Fibroblast of mammary gland (primary cell): ENCODE data around the gene PRKN.

Experiments
- DNase-seq: peaks from one replicate; pipeline ENCODE4 v3.0.0-alpha.2; 2010; ENCODE audit warnings: low read depth
- H3K4me3 ChIP-seq: 2 replicates; pipeline ENCODE4 v1.5.1; 2011; ENCODE audit warnings: low read depth, mild to moderate bottlenecking, low read length, moderate library complexity; ENCODE audit not compliant: control insufficient read depth
- TF ChIP-seq, protein P1 (sequence below): conservative IDR thresholded peaks from 2 replicates; pipeline ENCODE4 v1.5.1; 2011; ENCODE audit warnings: low read depth, low read length, inconsistent platforms; ENCODE audit not compliant: control insufficient read depth, insufficient read depth

PRKN gene

DNA sequence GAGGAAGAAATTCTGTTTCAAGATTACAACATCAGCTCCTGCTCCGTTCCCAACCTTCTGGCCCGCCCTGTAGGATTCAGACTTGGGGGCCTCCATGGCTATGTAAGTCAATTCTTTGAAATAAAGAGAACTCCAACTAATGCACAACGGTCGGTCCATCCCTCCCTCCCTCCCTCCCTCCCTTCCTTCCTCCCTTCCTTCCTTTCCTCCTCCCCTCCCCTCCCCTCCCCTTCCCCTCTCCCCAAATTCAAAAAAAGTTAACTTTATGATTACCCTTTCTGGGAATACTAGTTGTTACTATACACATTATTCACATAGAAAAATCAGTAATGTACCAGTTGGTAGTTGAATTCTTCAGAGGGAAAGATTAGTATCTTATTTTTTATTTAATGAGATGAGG is 1274.0 kb downstream of the PRKN start:
- DNase-seq, result no peak
- TF ChIP-seq, protein P1, sequence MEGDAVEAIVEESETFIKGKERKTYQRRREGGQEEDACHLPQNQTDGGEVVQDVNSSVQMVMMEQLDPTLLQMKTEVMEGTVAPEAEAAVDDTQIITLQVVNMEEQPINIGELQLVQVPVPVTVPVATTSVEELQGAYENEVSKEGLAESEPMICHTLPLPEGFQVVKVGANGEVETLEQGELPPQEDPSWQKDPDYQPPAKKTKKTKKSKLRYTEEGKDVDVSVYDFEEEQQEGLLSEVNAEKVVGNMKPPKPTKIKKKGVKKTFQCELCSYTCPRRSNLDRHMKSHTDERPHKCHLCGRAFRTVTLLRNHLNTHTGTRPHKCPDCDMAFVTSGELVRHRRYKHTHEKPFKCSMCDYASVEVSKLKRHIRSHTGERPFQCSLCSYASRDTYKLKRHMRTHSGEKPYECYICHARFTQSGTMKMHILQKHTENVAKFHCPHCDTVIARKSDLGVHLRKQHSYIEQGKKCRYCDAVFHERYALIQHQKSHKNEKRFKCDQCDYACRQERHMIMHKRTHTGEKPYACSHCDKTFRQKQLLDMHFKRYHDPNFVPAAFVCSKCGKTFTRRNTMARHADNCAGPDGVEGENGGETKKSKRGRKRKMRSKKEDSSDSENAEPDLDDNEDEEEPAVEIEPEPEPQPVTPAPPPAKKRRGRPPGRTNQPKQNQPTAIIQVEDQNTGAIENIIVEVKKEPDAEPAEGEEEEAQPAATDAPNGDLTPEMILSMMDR, result no peak
- H3K4me3 ChIP-seq, result no peak overlapping the region

DNA sequence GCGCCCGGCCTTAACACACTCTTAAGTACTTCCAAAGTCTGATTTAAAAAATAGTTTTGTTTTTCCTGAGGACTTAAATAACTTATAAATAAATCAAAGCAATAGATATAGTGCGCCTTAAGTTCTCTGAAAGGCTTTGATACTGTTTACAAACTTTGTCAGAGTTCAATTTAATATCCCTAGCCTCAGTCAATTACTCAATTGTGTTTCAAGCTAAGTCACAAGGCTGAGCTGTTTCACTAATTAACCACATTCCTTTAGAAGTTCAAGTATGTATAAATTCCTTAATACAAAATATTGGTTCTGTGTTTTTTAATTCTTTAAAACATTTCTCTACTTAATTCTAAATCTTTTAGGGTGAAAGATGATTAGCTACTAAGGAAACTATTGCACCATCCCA is 1275.3 kb downstream of the PRKN start:
- DNase-seq, result no peak
- H3K4me3 ChIP-seq, result no peak overlapping the region
- TF ChIP-seq, protein P1, result no peak

DNA sequence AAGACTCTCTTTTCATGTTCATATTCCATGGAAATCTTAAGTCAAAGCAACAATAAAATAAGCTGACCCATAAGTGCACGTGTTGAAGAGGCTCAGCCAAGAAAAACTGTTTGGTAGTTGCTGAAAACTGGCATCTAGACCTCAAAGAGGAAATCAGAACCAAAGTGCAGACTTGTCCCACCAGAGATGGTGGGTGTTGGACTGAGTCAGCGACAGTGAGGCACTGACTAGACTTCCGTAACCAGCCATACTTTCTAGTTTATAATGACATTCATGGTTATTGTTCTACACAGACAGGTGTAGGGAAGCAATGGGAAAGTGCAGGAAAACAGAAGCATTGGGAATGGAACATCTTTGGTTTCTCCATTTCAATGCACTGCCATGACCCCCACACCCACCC is 1278.0 kb downstream of the PRKN start:
- H3K4me3 ChIP-seq, result no peak overlapping the region
- no peak for DNase-seq
- TF ChIP-seq, protein P1, result no peak

DNA sequence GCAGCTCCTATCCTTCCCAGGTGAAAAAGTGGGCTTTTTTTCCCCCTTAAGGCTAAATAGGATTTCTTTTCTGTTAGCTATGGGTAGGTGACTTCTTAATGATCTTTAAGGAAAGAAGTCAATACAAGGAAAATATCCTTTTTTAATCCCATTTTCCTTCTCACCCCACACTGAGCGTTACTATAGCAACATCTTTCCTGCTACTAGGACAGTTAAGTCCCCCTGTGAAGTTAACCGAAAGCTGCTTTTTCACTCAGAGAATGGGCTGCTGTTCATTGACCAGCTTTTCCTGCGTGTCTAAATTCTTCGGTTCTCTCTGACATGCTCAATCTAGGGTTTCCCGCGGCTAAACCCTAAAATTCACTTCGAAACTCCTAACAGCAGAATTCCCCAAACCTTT is 1280.6 kb downstream of the PRKN start:
- DNase-seq, result no peak
- no peak overlapping the region for H3K4me3 ChIP-seq
- TF ChIP-seq, protein P1, result no peak

DNA sequence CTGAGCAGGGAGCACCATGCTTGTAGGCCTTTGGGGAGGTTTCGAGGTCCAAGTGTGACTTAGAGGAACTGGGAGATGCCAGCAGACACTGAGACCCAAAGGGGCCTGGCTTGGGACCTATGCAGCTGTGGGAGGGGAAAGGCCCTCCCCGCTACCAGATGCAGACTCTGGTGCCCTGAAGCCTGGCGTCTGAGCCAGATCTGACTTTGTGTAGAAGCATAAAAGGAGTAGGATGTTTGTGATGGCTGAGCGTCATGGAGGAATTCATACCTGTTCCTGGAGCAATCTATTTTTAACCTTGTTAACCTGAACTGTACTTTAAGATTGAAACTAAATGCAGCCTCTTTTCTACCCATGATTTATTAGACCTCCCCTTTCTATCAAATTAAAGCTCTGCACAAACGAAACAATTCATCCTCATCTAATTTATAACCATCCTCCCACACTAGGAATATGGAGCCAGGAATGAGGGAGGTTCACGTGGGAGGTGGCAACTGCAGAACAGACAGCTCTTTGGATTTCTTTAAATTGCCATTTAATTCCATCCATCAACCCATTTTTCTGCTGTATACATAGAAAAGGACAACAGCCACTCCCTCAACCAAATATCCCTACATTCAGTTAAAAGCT is 1281.2 kb downstream of the PRKN start:
- H3K4me3 ChIP-seq, result no peak overlapping the region
- DNase-seq, result no peak
- TF ChIP-seq, protein P1, result no peak

DNA sequence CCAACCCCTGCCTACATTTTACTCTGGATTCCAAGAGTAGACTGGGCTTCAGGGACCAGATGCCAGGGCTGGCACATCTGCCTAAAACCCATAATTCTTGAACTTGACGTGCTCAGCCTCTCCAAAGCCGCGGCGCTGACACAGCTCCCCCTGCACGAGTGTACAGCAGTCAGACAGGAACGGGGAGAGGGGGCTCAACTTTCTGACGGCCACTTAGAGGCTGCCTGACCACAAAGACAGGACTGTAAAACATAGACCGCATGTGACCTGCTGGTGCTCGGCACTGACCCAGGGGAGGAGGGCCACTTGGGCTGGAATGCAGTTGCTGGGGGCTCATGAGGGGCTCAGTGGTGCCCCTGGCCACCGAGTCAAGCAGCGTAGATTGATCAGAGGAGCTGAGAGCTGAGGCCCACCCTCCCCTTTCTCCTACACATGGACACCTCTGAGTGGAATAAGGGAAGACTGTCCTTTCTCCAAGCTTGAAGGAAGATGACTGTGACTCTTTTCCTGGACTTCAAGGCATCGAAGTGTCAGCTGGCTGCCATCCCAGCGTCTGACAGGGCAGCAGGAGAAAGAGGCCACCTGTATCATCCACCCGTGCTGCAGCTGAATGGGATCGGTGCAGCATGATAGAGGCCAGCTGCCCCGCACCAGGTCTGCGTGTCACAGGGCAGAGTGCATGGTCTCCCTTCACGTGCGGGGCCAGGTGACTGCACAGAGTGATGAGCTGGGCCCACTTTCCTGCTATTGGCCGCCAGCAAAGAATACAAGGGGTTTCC is 1282.4 kb downstream of the PRKN start:
- no peak overlapping the region for H3K4me3 ChIP-seq
- no peak for DNase-seq
- TF ChIP-seq, protein P1, result no peak

DNA sequence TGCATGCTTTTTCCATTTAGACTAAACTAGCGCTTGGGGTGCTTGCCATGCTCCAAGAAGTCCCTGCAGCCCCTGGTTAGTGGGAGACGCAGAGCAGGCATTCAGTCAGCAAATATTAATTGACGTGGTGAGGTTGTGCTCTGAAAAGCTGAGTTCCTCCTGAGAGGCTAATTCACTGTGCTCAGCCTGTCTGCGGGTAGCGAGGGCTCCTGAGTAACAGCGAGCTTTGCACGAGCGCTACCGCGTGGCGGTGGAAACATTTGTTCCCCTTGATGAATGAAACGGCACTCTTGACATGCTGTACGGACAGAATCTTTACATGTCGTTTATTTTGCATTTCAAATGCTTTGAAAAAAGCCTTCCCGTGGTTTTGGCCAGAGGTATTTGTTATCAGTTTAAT is 1283.1 kb downstream of the PRKN start:
- TF ChIP-seq, protein P1, result no peak
- peak; percentile 52 for DNase-seq
- no peak overlapping the region for H3K4me3 ChIP-seq
